Transverse colon (tissue), 4 donors: ENCODE measurements around the gene MAPKAP1. TPM values are rescaled to one million over a fixed set of nuclear protein-coding genes. Genes with fewer than 3 reads are reported as not detected.

ENCODE experiments used
- DNase-seq: peaks from one replicate; pipeline ENCODE4 v3.0.0-alpha.2; 2019
- H3K27ac ChIP-seq, 4 donors: fragments of 200-600 bp; sonication (generic); 2 replicates each; pipeline ENCODE4 v1.5.1; 2016 to 2018; ENCODE audit warnings: inconsistent platforms in 4 of 4
- H3K27me3 ChIP-seq: fragments of 200-600 bp; sonication (generic); 2 replicates; pipeline ENCODE4 v1.5.1; 2017; ENCODE audit warnings: inconsistent platforms
- H3K36me3 ChIP-seq, 4 donors: fragments of 200-600 bp; sonication (generic); 2 replicates each; pipeline ENCODE4 v1.5.1; 2017 to 2019; ENCODE audit warnings: inconsistent platforms in 4 of 4
- H3K4me1 ChIP-seq, 4 donors: fragments of 200-600 bp; sonication (generic); 2 replicates each; pipeline ENCODE4 v1.5.1; 2017 to 2020; ENCODE audit warnings: inconsistent platforms in 4 of 4
- H3K4me3 ChIP-seq, 4 donors: fragments of 200-600 bp; sonication (generic); 1 replicate in 1 of 4; 2 replicates in 3 of 4; pipeline versions ENCODE4 v1.5.1 to v1.6.1; 2017 to 2019; ENCODE audit warnings: inconsistent platforms in 4 of 4
- H3K9me3 ChIP-seq, 2 donors: fragments of 200-600 bp; sonication (generic); 2 replicates each; pipeline ENCODE4 v1.5.1; 2017 to 2019; ENCODE audit warnings: inconsistent platforms in 2 of 2
- EP300 ChIP-seq: sonication (generic); formaldehyde crosslinking; IDR thresholded peaks from one replicate; pipeline ENCODE4 v1.6.1; 2017; ENCODE audit warnings: antibody characterized with exemption, low read depth
- POLR2A ChIP-seq: fragments of 450-650 bp; IDR thresholded peaks from one replicate; pipeline ENCODE4 v1.6.1; 2016; ENCODE audit warnings: antibody characterized with exemption, mild to moderate bottlenecking, moderate library complexity
- POLR2AphosphoS5 ChIP-seq, 3 donors: sonication (generic); formaldehyde crosslinking; IDR thresholded peaks; one replicate each; pipeline ENCODE4 v1.6.1; 2016; ENCODE audit warnings: antibody characterized with exemption in 3 of 3
- WGBS, 2 donors: methylation state at CpG; one replicate each; pipeline ENCODE4 v1.1.5; 2018; ENCODE audit warnings: low coverage in 1 of 2; 5-methylcytosine and 5-hydroxymethylcytosine counted together
- in situ Hi-C, 4 donors: fragments of 200-750 bp; cut with MboI; loops; one replicate each; pipeline versions ENCODE4 v1.15.0 to v1.15.1; 2017; ENCODE audit warnings: low sequenced_read_pairs in 3 of 4, low pct_ligation_motif_present in 1 of 4, low pct_unique_long_range_greater_than_20kb in 1 of 4
- intact Hi-C: fragments of 100-400 bp; cut with DNase I; formaldehyde crosslinking; loops from one replicate; pipeline ENCODE4 v1.15.1; 2023; ENCODE audit warnings: low total_unique reads
- total RNA-seq, 4 donors: library from RNA; depleted of rRNA; stranded (reverse); fragments of >200 nt; gene quantifications; one replicate each; pipeline ENCODE4 v1.1.0, GENCODE V29; 2016
- TF ChIP-seq, protein P1 (sequence below), 5 experiments: fragments of 200-600 bp in 3 of 5; fragments of 450-650 bp in 2 of 5; sonication (generic) in 3 of 5; IDR thresholded peaks; 1 replicate in 2 of 5; 2 replicates in 3 of 5; pipeline ENCODE4 v1.5.1; 2016 to 2017; ENCODE audit warnings: antibody characterized with exemption in 5 of 5, inconsistent platforms in 3 of 5, mild to moderate bottlenecking in 2 of 5, moderate library complexity in 1 of 5

The MAPKAP1 gene
- total RNA-seq, 4 donors from 2014 or later = 59.8 to 83.4 (median 71.2) TPM

GRCh38 chr9:125743682-125744428 is 36.8 kb upstream of the MAPKAP1 start:
- 57 to 82% methylated on average over 3 to 5 of the region's 5 CpGs for WGBS, 2 donors
- Histone ChIP-seq H3K27ac (no peak overlapping the region), H3K4me1 (peaks cover 0 to 14% (median 4%) of the 10 kb centered on the region in 4 donors), H3K36me3 (no peaks in the 10 kb centered on the region), H3K4me3 (no peak overlapping the region), H3K27me3 (no peaks in the 10 kb centered on the region), H3K9me3 (no peaks in the 10 kb centered on the region)
- TF ChIP-seq POLR2AphosphoS5 (IDR thresholded peaks at IDR 0.05) (no peak), POLR2A (no peak), EP300 (no peak)
- TF ChIP-seq, protein P1, sequence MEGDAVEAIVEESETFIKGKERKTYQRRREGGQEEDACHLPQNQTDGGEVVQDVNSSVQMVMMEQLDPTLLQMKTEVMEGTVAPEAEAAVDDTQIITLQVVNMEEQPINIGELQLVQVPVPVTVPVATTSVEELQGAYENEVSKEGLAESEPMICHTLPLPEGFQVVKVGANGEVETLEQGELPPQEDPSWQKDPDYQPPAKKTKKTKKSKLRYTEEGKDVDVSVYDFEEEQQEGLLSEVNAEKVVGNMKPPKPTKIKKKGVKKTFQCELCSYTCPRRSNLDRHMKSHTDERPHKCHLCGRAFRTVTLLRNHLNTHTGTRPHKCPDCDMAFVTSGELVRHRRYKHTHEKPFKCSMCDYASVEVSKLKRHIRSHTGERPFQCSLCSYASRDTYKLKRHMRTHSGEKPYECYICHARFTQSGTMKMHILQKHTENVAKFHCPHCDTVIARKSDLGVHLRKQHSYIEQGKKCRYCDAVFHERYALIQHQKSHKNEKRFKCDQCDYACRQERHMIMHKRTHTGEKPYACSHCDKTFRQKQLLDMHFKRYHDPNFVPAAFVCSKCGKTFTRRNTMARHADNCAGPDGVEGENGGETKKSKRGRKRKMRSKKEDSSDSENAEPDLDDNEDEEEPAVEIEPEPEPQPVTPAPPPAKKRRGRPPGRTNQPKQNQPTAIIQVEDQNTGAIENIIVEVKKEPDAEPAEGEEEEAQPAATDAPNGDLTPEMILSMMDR (IDR thresholded peaks at IDR 0.05) = no peak
- no peak for DNase-seq
- intact Hi-C loops = no loop called here
- in situ Hi-C loops = no loop called here

GRCh38 chr9:125742657-125743056 is 35.6 kb upstream of the MAPKAP1 start:
- Histone ChIP-seq H3K4me3 (no peak overlapping the region), H3K9me3 (no peaks in the 10 kb centered on the region), H3K4me1 (peaks cover 0 to 9% (median 3%) of the 10 kb centered on the region in 4 donors), H3K36me3 (no peaks in the 10 kb centered on the region), H3K27me3 (no peaks in the 10 kb centered on the region), H3K27ac (no peak overlapping the region)
- 76 to 85% methylated on average over 3 of the region's 3 CpGs for WGBS, 2 donors
- DNase-seq = no peak
- in situ Hi-C loops = no loop called here
- TF ChIP-seq, protein P1 (IDR thresholded peaks at IDR 0.05) = no peak
- TF ChIP-seq POLR2A = no peak
- no peak for TF ChIP-seq POLR2AphosphoS5 (IDR thresholded peaks at IDR 0.05)
- TF ChIP-seq EP300 = no peak
- intact Hi-C loops = no loop called here

DNA sequence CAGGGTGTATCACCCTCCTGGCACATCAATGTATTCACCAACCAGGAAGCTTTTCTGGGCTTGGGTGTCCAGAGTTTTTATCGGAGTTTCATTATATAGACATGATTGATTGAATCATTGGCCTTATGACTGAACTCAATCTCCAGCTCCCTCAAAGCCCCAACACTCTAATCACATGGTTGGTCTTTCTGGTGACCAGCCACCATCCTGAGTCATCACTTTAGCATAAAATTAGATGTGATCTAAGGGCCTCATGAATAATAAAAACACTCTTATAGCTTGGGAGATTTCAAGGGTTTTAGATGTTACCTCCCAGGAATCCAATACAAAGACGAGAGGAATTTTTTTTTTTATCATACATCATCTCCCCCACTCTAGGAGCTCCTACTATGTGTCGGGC is 32.4 kb upstream of the MAPKAP1 start:
- no peaks in the 10 kb centered on the region for H3K36me3 ChIP-seq
- in situ Hi-C loops = no loop called here
- TF ChIP-seq, protein P1 (IDR thresholded peaks at IDR 0.05) = no peak
- TF ChIP-seq POLR2AphosphoS5 (IDR thresholded peaks at IDR 0.05) (no peak), EP300 (no peak), POLR2A (no peak)
- no peak for DNase-seq
- 83 to 98% methylated on average over 3 of the region's 3 CpGs for WGBS, 2 donors
- H3K27me3 ChIP-seq = no peaks in the 10 kb centered on the region
- intact Hi-C loops = no loop called here
- H3K27ac ChIP-seq = no peak overlapping the region
- no peak overlapping the region for H3K4me3 ChIP-seq
- no peaks in the 10 kb centered on the region for H3K9me3 ChIP-seq
- no peaks in the 10 kb centered on the region for H3K4me1 ChIP-seq

DNA sequence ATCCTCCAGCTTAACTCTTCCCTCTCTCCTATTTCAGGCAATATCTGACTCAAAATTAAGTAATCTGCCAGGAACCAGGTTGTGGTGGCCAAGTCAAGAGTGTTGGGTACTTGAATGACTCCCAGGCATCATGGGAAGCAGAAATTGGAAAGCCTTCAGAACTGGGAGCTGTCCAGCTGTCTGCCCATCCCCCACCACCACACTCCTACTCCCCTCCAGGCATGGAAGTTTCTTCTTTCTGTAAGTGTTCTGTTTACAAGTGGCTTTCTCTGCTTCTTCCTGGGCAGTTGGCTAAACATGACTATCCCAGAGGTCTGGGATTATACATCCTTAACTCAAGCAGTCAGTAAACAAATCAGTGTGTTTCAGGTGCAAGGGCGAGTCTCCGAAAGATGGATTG is 25.6 kb upstream of the MAPKAP1 start:
- intact Hi-C loops (no loop called here), in situ Hi-C loops (no loop called here)
- H3K4me1 ChIP-seq = no peaks in the 10 kb centered on the region
- no peak overlapping the region for H3K27ac ChIP-seq
- TF ChIP-seq EP300 = no peak
- no peak for TF ChIP-seq POLR2AphosphoS5 (IDR thresholded peaks at IDR 0.05)
- 80 to 89% methylated on average over 1 to 2 of the region's 2 CpGs for WGBS, 2 donors
- no peak overlapping the region for H3K4me3 ChIP-seq
- no peaks in the 10 kb centered on the region for H3K27me3 ChIP-seq
- no peak for DNase-seq
- no peaks in the 10 kb centered on the region for H3K36me3 ChIP-seq
- H3K9me3 ChIP-seq = no peaks in the 10 kb centered on the region
